Measurements from ENCODE around the gene SYT1. TPM values are rescaled to one million over a fixed set of nuclear protein-coding genes. Genes with fewer than 3 reads are reported as not detected.

Gene SYT1
- total RNA-seq, 1 experiment from 2014 or later, result 44.9 TPM

- intact Hi-C loops (cut with micrococcal nuclease), result no loop called here
Measured at GRCh38 chr12:79021021-79021420, 156.4 kb downstream of the SYT1 start.

More at GRCh38 chr12:79021021-79021420, 156.4 kb downstream of the SYT1 start:
- ChIA-PET POLR2A (no interaction called here), RAD21 (ENCODE audit: low non-redundant PET in 1 of 2, low total read pairs in 2 of 2, uncharacterized antibody in 2 of 2, unreplicated experiment in 2 of 2) (no interaction called here), CTCF (no interaction called here)
- Histone ChIP-seq H4K20me1 (ENCODE audit: insufficient read depth) (no peaks in the 10 kb centered on the region), H3K4me3 (replicated peaks in 1 of 2; ENCODE audit: low read depth in 1 of 2, low read length in 2 of 2) (no peak overlapping the region), H3K9me3 (ENCODE audit: control insufficient read depth in 1 of 2, insufficient read depth in 1 of 2, low read depth in 1 of 2, low read length in 2 of 2) (no peaks in the 10 kb centered on the region), H3K9me2 (ENCODE audit: insufficient read depth) (no peaks in the 10 kb centered on the region), H3K4me1 (ENCODE audit: control insufficient read depth in 1 of 2, insufficient read depth in 2 of 2, low read length in 2 of 2) (no peaks in the 10 kb centered on the region), H3K79me2 (ENCODE audit: insufficient read depth, low read length) (no peaks in the 10 kb centered on the region), H3K36me3 (ENCODE audit: control insufficient read depth in 1 of 2, insufficient read depth in 2 of 2, low read length in 2 of 2) (no peaks in the 10 kb centered on the region), H2AFZ (ENCODE audit: low read depth, low read length, poor library complexity, severe bottlenecking) (no peak overlapping the region), H3K27ac (ENCODE audit: low read depth, low read length) (no peak overlapping the region), H3K27me3 (ENCODE audit: insufficient read depth, low read length) (no peaks in the 10 kb centered on the region), H3K4me2 (ENCODE audit: low read length) (no peak overlapping the region), H3K9ac (ENCODE audit: low read length) (no peak overlapping the region)
- no TSS peak for BruUV-seq (replicated peaks)
- no peak for TF ChIP-seq POLR2AphosphoS5 (IDR thresholded peaks at IDR 0.05; ENCODE audit: low read depth, low read length)
- TF ChIP-seq TCF7L2 (IDR thresholded peaks at IDR 0.05; ENCODE audit: borderline replicate concordance, extremely low read depth, insufficient read depth, insufficient read length), result no peak
- no peak for TF ChIP-seq EGR1 (IDR thresholded peaks at IDR 0.05; ENCODE audit: low read depth)
- no peak for TF ChIP-seq YY1 (IDR thresholded peaks at IDR 0.05; ENCODE audit: extremely low read depth, insufficient replicate concordance, low read depth, low read length)
- no peak for TF ChIP-seq FOSL1 (IDR thresholded peaks at IDR 0.05; ENCODE audit: low read depth)
- TF ChIP-seq JUND (IDR thresholded peaks at IDR 0.05), result no peak
- TF ChIP-seq, protein P1, sequence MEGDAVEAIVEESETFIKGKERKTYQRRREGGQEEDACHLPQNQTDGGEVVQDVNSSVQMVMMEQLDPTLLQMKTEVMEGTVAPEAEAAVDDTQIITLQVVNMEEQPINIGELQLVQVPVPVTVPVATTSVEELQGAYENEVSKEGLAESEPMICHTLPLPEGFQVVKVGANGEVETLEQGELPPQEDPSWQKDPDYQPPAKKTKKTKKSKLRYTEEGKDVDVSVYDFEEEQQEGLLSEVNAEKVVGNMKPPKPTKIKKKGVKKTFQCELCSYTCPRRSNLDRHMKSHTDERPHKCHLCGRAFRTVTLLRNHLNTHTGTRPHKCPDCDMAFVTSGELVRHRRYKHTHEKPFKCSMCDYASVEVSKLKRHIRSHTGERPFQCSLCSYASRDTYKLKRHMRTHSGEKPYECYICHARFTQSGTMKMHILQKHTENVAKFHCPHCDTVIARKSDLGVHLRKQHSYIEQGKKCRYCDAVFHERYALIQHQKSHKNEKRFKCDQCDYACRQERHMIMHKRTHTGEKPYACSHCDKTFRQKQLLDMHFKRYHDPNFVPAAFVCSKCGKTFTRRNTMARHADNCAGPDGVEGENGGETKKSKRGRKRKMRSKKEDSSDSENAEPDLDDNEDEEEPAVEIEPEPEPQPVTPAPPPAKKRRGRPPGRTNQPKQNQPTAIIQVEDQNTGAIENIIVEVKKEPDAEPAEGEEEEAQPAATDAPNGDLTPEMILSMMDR (IDR thresholded peaks at IDR 0.05 in 2 of 3, conservative IDR thresholded peaks at IDR 0.05 in 1 of 3; ENCODE audit: borderline replicate concordance in 1 of 3, insufficient read depth in 1 of 3, low read depth in 2 of 3, low read length in 2 of 3), result no peak
- TF ChIP-seq CEBPB (IDR thresholded peaks at IDR 0.05; ENCODE audit: low read depth), result no peak
- TF ChIP-seq CBX3 (IDR thresholded peaks at IDR 0.05; ENCODE audit: low read depth), result no peak
- no peak for TF ChIP-seq ELF1 (IDR thresholded peaks at IDR 0.05; ENCODE audit: borderline replicate concordance, low read depth)
- TF ChIP-seq EZH2phosphoT487 (IDR thresholded peaks at IDR 0.05; ENCODE audit: borderline replicate concordance), result no peak
- no peak for TF ChIP-seq SIN3A (IDR thresholded peaks at IDR 0.05; ENCODE audit: low read depth)
- no peak for TF ChIP-seq POLR2A (IDR thresholded peaks at IDR 0.05; ENCODE audit: borderline replicate concordance, extremely low read depth, insufficient read depth, insufficient read length)
- no peak for TF ChIP-seq ZFX (IDR thresholded peaks at IDR 0.05)
- TF ChIP-seq RAD21 (IDR thresholded peaks at IDR 0.05; ENCODE audit: low read depth), result no peak
- TF ChIP-seq ZNF274 (IDR thresholded peaks at IDR 0.05; ENCODE audit: low read depth, low read length), result no peak
- TF ChIP-seq, protein P2, sequence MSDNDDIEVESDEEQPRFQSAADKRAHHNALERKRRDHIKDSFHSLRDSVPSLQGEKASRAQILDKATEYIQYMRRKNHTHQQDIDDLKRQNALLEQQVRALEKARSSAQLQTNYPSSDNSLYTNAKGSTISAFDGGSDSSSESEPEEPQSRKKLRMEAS (IDR thresholded peaks at IDR 0.05), result no peak
- ATAC-seq, result no peak
- DNase-seq (ENCODE audit: low read depth, low spot score), result no peak

Data from HCT116 (cell line).